GM18511 (cell line): ENCODE results near the gene CALB2.
A peak's percentile ranks its signal among the peaks of the same experiment; 100 is the strongest.

ENCODE experiments used
- ATAC-seq: cut with Tn5 transposase; IDR thresholded peaks from one replicate; pipeline ENCODE4 v1.9.1; 2021; ENCODE audit warnings: mild to moderate bottlenecking, moderate library complexity; ENCODE audit not compliant: unreplicated experiment

CALB2 gene

GRCh38 chr16:71426069-71426879 lies 67.8 kb downstream of the CALB2 start:
- ATAC-seq: peak; percentile 70

- ATAC-seq: peak; percentile 24
These were observed 68.5 kb downstream of the CALB2 start for GRCh38 chr16:71426880-71427615.

GRCh38 chr16:71428385-71428784 lies 69.9 kb downstream of the CALB2 start:
- no peak for ATAC-seq

- no peak for ATAC-seq
These were observed 70.4 kb downstream of the CALB2 start for GRCh38 chr16:71428883-71429282.

GRCh38 chr16:71429581-71429980 lies 71.1 kb downstream of the CALB2 start:
- ATAC-seq: no peak

GRCh38 chr16:71430744-71431143 lies 72.2 kb downstream of the CALB2 start:
- ATAC-seq: no peak

- no peak for ATAC-seq
These were observed 72.7 kb downstream of the CALB2 start for GRCh38 chr16:71431176-71431575.

GRCh38 chr16:71431991-71432390 lies 73.5 kb downstream of the CALB2 start:
- no peak for ATAC-seq

- ATAC-seq: no peak
These were observed 74.4 kb downstream of the CALB2 start for GRCh38 chr16:71432906-71433305.

- ATAC-seq: no peak
These were observed 78.0 kb downstream of the CALB2 start for GRCh38 chr16:71436473-71436872.

- ATAC-seq: no peak
These were observed 81.0 kb downstream of the CALB2 start for GRCh38 chr16:71439523-71439922.
